ENCODE results near the gene ATP6V1C2.

GRCh38 chr2:10790228-10790973 lies 69.0 kb downstream of the ATP6V1C2 start:
- TF ChIP-seq, protein P1, sequence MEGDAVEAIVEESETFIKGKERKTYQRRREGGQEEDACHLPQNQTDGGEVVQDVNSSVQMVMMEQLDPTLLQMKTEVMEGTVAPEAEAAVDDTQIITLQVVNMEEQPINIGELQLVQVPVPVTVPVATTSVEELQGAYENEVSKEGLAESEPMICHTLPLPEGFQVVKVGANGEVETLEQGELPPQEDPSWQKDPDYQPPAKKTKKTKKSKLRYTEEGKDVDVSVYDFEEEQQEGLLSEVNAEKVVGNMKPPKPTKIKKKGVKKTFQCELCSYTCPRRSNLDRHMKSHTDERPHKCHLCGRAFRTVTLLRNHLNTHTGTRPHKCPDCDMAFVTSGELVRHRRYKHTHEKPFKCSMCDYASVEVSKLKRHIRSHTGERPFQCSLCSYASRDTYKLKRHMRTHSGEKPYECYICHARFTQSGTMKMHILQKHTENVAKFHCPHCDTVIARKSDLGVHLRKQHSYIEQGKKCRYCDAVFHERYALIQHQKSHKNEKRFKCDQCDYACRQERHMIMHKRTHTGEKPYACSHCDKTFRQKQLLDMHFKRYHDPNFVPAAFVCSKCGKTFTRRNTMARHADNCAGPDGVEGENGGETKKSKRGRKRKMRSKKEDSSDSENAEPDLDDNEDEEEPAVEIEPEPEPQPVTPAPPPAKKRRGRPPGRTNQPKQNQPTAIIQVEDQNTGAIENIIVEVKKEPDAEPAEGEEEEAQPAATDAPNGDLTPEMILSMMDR (IDR thresholded peaks at IDR 0.05), result no peak
- TF ChIP-seq ZFX (IDR thresholded peaks at IDR 0.05; ENCODE audit: borderline replicate concordance), result no peak
